Measurements from ENCODE around the gene ARL2. TPM values are rescaled to one million over a fixed set of nuclear protein-coding genes. Genes with fewer than 3 reads are reported as not detected.

ARL2 gene
- total RNA-seq, 1 donor from 2014 or later, result 65.8 TPM

- Mint-ChIP-seq H3K4me1 (ENCODE audit: unreplicated experiment) (no peaks in the 10 kb centered on the region), H3K36me3 (no peaks in the 10 kb centered on the region)
- TF ChIP-seq CTCF (conservative IDR thresholded peaks at IDR 0.05), result no peak
These were observed 44.1 kb downstream of the ARL2 start for GRCh38 chr11:65058012-65058411.

GRCh38 chr11:65058419-65059054, 44.6 kb downstream of the ARL2 start, which contains the start of gene NAALADL1:
NAALADL1 (minus strand) TSS chr11:65058553; CDS start chr11:65058521, 32 bp downstream.
- no peaks in the 10 kb centered on the region for H3K4me1 Mint-ChIP-seq (ENCODE audit: unreplicated experiment)
- no peaks in the 10 kb centered on the region for H3K9me3 Mint-ChIP-seq
- H3K27ac Mint-ChIP-seq, result no peak within 1 kb of the TSS
- H3K36me3 Mint-ChIP-seq, result no peaks in the 10 kb centered on the region
- no peak for TF ChIP-seq CTCF (conservative IDR thresholded peaks at IDR 0.05)
- H3K4me3 Mint-ChIP-seq, result no peak within 1 kb of the TSS
- DNase-seq (ENCODE audit: extremely low spot score, unreplicated experiment), result no peak
- H3K27me3 Mint-ChIP-seq, result peaks cover 5% of the 10 kb centered on the region

More at GRCh38 chr11:65058012-65058411, 44.1 kb downstream of the ARL2 start:
- H3K27me3 Mint-ChIP-seq, result peaks cover 5% of the 10 kb centered on the region
- H3K9me3 Mint-ChIP-seq, result no peaks in the 10 kb centered on the region
- H3K4me3 Mint-ChIP-seq, result no peak overlapping the region
- DNase-seq (ENCODE audit: extremely low spot score, unreplicated experiment), result no peak
- H3K27ac Mint-ChIP-seq, result no peak overlapping the region

GRCh38 chr11:65059523-65059922, 45.6 kb downstream of the ARL2 start:
- DNase-seq (ENCODE audit: extremely low spot score, unreplicated experiment), result no peak
- no peak overlapping the region for H3K27ac Mint-ChIP-seq
- no peaks in the 10 kb centered on the region for H3K27me3 Mint-ChIP-seq
- TF ChIP-seq CTCF (conservative IDR thresholded peaks at IDR 0.05), result no peak
- H3K9me3 Mint-ChIP-seq, result no peaks in the 10 kb centered on the region
- H3K4me1 Mint-ChIP-seq (ENCODE audit: unreplicated experiment), result no peaks in the 10 kb centered on the region
- H3K4me3 Mint-ChIP-seq, result no peak overlapping the region
- H3K36me3 Mint-ChIP-seq, result no peaks in the 10 kb centered on the region

GRCh38 chr11:65059959-65060824, 46.2 kb downstream of the ARL2 start:
- Mint-ChIP-seq H3K27ac (no peak overlapping the region), H3K36me3 (no peaks in the 10 kb centered on the region)
- DNase-seq (ENCODE audit: extremely low spot score, unreplicated experiment), result no peak

GRCh38 chr11:65060913-65061408, 47.0 kb downstream of the ARL2 start:
- Mint-ChIP-seq H3K4me1 (ENCODE audit: unreplicated experiment) (no peaks in the 10 kb centered on the region), H3K27me3 (no peaks in the 10 kb centered on the region), H3K9me3 (no peaks in the 10 kb centered on the region), H3K4me3 (no peak overlapping the region), H3K27ac (no peak overlapping the region), H3K36me3 (no peaks in the 10 kb centered on the region)
- no peak for DNase-seq (ENCODE audit: extremely low spot score, unreplicated experiment)
- TF ChIP-seq CTCF (conservative IDR thresholded peaks at IDR 0.05), result peak; percentile 46

More at GRCh38 chr11:65059959-65060824, 46.2 kb downstream of the ARL2 start:
- no peak for TF ChIP-seq CTCF (conservative IDR thresholded peaks at IDR 0.05)
- Mint-ChIP-seq H3K9me3 (no peaks in the 10 kb centered on the region), H3K27me3 (no peaks in the 10 kb centered on the region), H3K4me1 (ENCODE audit: unreplicated experiment) (no peaks in the 10 kb centered on the region), H3K4me3 (no peak overlapping the region)

Data from type B pancreatic cell (in vitro differentiated cells).